ENCODE measurements around the gene ZFP37. TPM values are rescaled to one million over a fixed set of nuclear protein-coding genes. Genes with fewer than 3 reads are reported as not detected.
"Not testable (repeated sequence)": the region's sequence is repeated elsewhere in the genome, so short reads cannot be mapped to it uniquely, and the experiment has no call there.

The ZFP37 gene
- not detected in 2 replicates for total RNA-seq (2014; rRNA removed; shearing (Covaris generic); ENCODE audit: low replicate concordance)

- no peaks in the 10 kb centered on the region for H3K4me1 ChIP-seq (ENCODE audit: low read length)
- no peaks in the 10 kb centered on the region for H3K27me3 ChIP-seq (ENCODE audit: low read length)
- no peaks in the 10 kb centered on the region for H3K36me3 ChIP-seq (ENCODE audit: insufficient read depth, low read length)
- H3K9me3 ChIP-seq (ENCODE audit: low read length) = peaks cover 6% of the 10 kb centered on the region; the same call in 1 of the 2 replicates
- no peak within 1 kb of the TSS for H3K4me3 ChIP-seq (ENCODE audit: low read length)
- no peak for DNase-seq
- no peaks in the 10 kb centered on the region for H3K9me2 ChIP-seq (replicated peaks; ENCODE audit: insufficient read depth, low read length)
- no peak within 1 kb of the TSS for H3K9ac ChIP-seq (ENCODE audit: low read length)
- no peak within 1 kb of the TSS for H3K4me2 ChIP-seq (ENCODE audit: low read depth, low read length, poor library complexity, severe bottlenecking)
- no peak within 1 kb of the TSS for H2AFZ ChIP-seq (ENCODE audit: low read length)
- H3K79me2 ChIP-seq (ENCODE audit: low read length) = no peaks in the 10 kb centered on the region
- no peak within 1 kb of the TSS for H3K27ac ChIP-seq (ENCODE audit: low read length)
- no peaks in the 10 kb centered on the region for H4K20me1 ChIP-seq (ENCODE audit: insufficient read depth, low read depth, low read length)
Measured at GRCh38 chr9:113056191-113057106, at the start of gene ZFP37. Gene ZFP37, minus strand, starts transcription at chr9:113056724. Its CDS starts 36 bp downstream, at chr9:113056688.

GRCh38 chr9:113105345-113105744 is 48.8 kb upstream of the ZFP37 start:
- H3K4me1 ChIP-seq (ENCODE audit: low read length); H3K4me3 ChIP-seq (ENCODE audit: low read length); H3K27ac ChIP-seq (ENCODE audit: low read length); DNase-seq; H3K36me3 ChIP-seq (ENCODE audit: insufficient read depth, low read length); H3K27me3 ChIP-seq (ENCODE audit: low read length); H4K20me1 ChIP-seq (ENCODE audit: insufficient read depth, low read depth, low read length); H2AFZ ChIP-seq (ENCODE audit: low read length); H3K9me2 ChIP-seq (replicated peaks; ENCODE audit: insufficient read depth, low read length); H3K9me3 ChIP-seq (ENCODE audit: low read length); H3K4me2 ChIP-seq (ENCODE audit: low read depth, low read length, poor library complexity, severe bottlenecking); H3K79me2 ChIP-seq (ENCODE audit: low read length); H3K9ac ChIP-seq (ENCODE audit: low read length): not testable (repeated sequence)

GRCh38 chr9:113095561-113095960 is 39.0 kb upstream of the ZFP37 start:
- DNase-seq = no peak
- Histone ChIP-seq H3K79me2 (ENCODE audit: low read length) (no peaks in the 10 kb centered on the region), H3K4me2 (ENCODE audit: low read depth, low read length, poor library complexity, severe bottlenecking) (no peak overlapping the region), H3K9me3 (ENCODE audit: low read length) (no peaks in the 10 kb centered on the region), H3K36me3 (ENCODE audit: insufficient read depth, low read length) (no peaks in the 10 kb centered on the region), H2AFZ (ENCODE audit: low read length) (no peak overlapping the region), H3K9ac (ENCODE audit: low read length) (no peak overlapping the region), H4K20me1 (ENCODE audit: insufficient read depth, low read depth, low read length) (no peaks in the 10 kb centered on the region), H3K9me2 (replicated peaks; ENCODE audit: insufficient read depth, low read length) (no peaks in the 10 kb centered on the region), H3K27me3 (ENCODE audit: low read length) (no peaks in the 10 kb centered on the region), H3K27ac (ENCODE audit: low read length) (no peak overlapping the region), H3K4me1 (ENCODE audit: low read length) (no peaks in the 10 kb centered on the region), H3K4me3 (ENCODE audit: low read length) (no peak overlapping the region)

GRCh38 chr9:113089924-113090323 is 33.4 kb upstream of the ZFP37 start:
- peak; percentile 36 for DNase-seq
- not testable (repeated sequence) for H2AFZ ChIP-seq (ENCODE audit: low read length); H3K9me3 ChIP-seq (ENCODE audit: low read length); H3K4me3 ChIP-seq (ENCODE audit: low read length); H4K20me1 ChIP-seq (ENCODE audit: insufficient read depth, low read depth, low read length); H3K36me3 ChIP-seq (ENCODE audit: insufficient read depth, low read length); H3K9ac ChIP-seq (ENCODE audit: low read length); H3K4me2 ChIP-seq (ENCODE audit: low read depth, low read length, poor library complexity, severe bottlenecking); H3K27me3 ChIP-seq (ENCODE audit: low read length); H3K79me2 ChIP-seq (ENCODE audit: low read length); H3K27ac ChIP-seq (ENCODE audit: low read length); H3K4me1 ChIP-seq (ENCODE audit: low read length); H3K9me2 ChIP-seq (replicated peaks; ENCODE audit: insufficient read depth, low read length)

- not testable (repeated sequence) for H4K20me1 ChIP-seq (ENCODE audit: insufficient read depth, low read depth, low read length); H3K27ac ChIP-seq (ENCODE audit: low read length); H3K79me2 ChIP-seq (ENCODE audit: low read length); DNase-seq; H3K36me3 ChIP-seq (ENCODE audit: insufficient read depth, low read length); H3K4me2 ChIP-seq (ENCODE audit: low read depth, low read length, poor library complexity, severe bottlenecking); H2AFZ ChIP-seq (ENCODE audit: low read length); H3K9me3 ChIP-seq (ENCODE audit: low read length); H3K4me3 ChIP-seq (ENCODE audit: low read length); H3K27me3 ChIP-seq (ENCODE audit: low read length); H3K4me1 ChIP-seq (ENCODE audit: low read length); H3K9ac ChIP-seq (ENCODE audit: low read length); H3K9me2 ChIP-seq (replicated peaks; ENCODE audit: insufficient read depth, low read length)
Measured at GRCh38 chr9:113089143-113089505, 32.6 kb upstream of the ZFP37 start.

- H3K4me2 ChIP-seq (ENCODE audit: low read depth, low read length, poor library complexity, severe bottlenecking); H3K27me3 ChIP-seq (ENCODE audit: low read length); H3K4me3 ChIP-seq (ENCODE audit: low read length); H3K9me2 ChIP-seq (replicated peaks; ENCODE audit: insufficient read depth, low read length); H3K27ac ChIP-seq (ENCODE audit: low read length); H4K20me1 ChIP-seq (ENCODE audit: insufficient read depth, low read depth, low read length); H3K4me1 ChIP-seq (ENCODE audit: low read length); H3K36me3 ChIP-seq (ENCODE audit: insufficient read depth, low read length); H3K79me2 ChIP-seq (ENCODE audit: low read length); H3K9me3 ChIP-seq (ENCODE audit: low read length); H2AFZ ChIP-seq (ENCODE audit: low read length); H3K9ac ChIP-seq (ENCODE audit: low read length); DNase-seq: not testable (repeated sequence)
Measured at GRCh38 chr9:113088456-113089142, 32.1 kb upstream of the ZFP37 start.

- not testable (repeated sequence) for H3K9ac ChIP-seq (ENCODE audit: low read length); H3K79me2 ChIP-seq (ENCODE audit: low read length); H3K4me1 ChIP-seq (ENCODE audit: low read length); H3K4me2 ChIP-seq (ENCODE audit: low read depth, low read length, poor library complexity, severe bottlenecking); H2AFZ ChIP-seq (ENCODE audit: low read length); H3K27me3 ChIP-seq (ENCODE audit: low read length); H3K36me3 ChIP-seq (ENCODE audit: insufficient read depth, low read length); DNase-seq; H3K27ac ChIP-seq (ENCODE audit: low read length); H3K4me3 ChIP-seq (ENCODE audit: low read length); H4K20me1 ChIP-seq (ENCODE audit: insufficient read depth, low read depth, low read length); H3K9me3 ChIP-seq (ENCODE audit: low read length); H3K9me2 ChIP-seq (replicated peaks; ENCODE audit: insufficient read depth, low read length)
Measured at GRCh38 chr9:113062932-113063310, 6.4 kb upstream of the ZFP37 start.

- not testable (repeated sequence) for H4K20me1 ChIP-seq (ENCODE audit: insufficient read depth, low read depth, low read length); H3K9me3 ChIP-seq (ENCODE audit: low read length); H3K36me3 ChIP-seq (ENCODE audit: insufficient read depth, low read length); H3K4me2 ChIP-seq (ENCODE audit: low read depth, low read length, poor library complexity, severe bottlenecking); H3K4me3 ChIP-seq (ENCODE audit: low read length); H3K9me2 ChIP-seq (replicated peaks; ENCODE audit: insufficient read depth, low read length); H3K4me1 ChIP-seq (ENCODE audit: low read length); DNase-seq; H3K79me2 ChIP-seq (ENCODE audit: low read length); H3K27ac ChIP-seq (ENCODE audit: low read length); H3K9ac ChIP-seq (ENCODE audit: low read length); H2AFZ ChIP-seq (ENCODE audit: low read length); H3K27me3 ChIP-seq (ENCODE audit: low read length)
Measured at GRCh38 chr9:113062256-113062931, 5.9 kb upstream of the ZFP37 start.
